NCI-H2171 treated with DMSO at 0.1 percent for 48 hours (cell line): ENCODE results near the gene SZT2.
"Not testable (repeated sequence)": the region's sequence is repeated elsewhere in the genome, so short reads cannot be mapped to it uniquely, and the experiment has no call there.

Experiments
- DNase-seq: peaks from one replicate; lab custom pipeline; 2025; lab: John Stamatoyannopoulos, UW

Gene SZT2

DNA sequence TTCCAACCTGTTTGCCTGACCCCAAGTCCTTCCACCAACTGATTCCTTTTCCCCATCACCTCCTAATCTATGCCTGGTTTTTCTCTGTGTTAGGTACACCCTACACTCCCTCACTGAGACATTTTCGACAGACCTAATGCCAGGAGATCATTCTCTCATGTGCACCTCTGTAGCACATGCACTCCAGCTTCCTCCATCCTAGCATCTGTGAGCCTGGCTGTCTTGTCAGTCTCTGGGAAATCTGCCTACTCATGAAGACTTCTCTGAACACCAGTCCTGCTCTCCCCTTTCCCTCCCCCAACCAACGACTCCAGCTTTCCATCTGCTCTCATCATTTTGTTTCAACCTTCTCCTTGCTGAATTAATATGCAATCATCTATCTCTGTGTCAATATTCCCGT lies 1.1 kb upstream of the SZT2 start:
- DNase-seq, result no peak

DNA sequence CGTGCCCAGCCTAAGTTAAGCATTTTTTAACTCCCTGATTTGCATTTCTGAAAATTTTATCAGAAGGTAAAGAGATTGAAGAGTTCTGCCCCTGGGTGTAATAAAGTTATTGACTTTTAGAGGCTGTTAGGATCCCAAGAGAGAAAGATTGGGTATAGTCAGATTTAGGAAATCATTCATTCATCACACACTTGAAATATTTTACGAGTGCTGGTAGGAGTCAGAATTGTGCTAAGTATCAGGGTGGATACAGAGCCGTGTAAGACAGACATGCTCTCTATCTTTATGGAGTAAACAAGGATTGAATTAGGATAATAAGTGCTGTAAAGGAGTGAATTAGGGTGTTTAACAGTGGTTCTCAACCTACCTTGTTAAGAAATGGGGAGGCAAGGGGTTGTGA lies 3.0 kb downstream of the SZT2 start:
- no peak for DNase-seq

DNA sequence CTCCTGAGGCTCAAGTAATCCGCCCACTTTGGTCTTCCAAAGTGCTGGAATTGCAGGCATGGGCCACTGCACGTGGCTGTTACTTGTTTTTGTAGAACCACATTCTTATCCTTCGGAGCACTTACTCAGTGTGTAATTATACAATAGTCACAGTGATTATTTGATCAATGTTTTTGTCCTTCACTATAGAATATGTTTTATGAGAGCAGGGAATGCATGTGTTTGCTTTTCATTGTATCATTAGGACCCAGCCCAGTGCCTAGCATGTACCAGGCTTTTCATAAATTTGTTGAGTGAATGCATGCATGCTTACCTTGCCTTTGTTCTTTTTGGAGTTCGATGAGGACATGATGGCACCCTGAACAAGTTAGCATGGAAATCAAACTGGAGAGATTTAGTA lies 5.8 kb downstream of the SZT2 start:
- DNase-seq, result no peak

DNA sequence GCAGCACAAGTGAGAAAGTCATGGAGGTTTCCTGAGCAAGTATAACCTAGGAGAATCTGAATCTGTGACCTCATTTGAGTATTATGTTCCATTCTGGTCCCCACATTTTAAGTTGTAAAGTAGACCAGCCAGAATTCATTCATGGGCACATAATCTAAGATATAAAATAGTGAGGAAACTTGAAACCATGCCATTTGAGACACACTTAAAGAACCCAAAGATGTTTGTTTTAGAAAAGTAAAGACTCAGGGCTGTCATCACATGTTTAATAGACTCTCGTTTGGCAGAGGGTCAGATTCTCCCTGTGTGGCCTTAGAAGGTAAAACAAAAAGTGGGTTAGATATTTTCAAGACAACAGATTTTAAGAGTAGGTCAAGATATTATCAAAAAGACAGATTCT lies 6.4 kb downstream of the SZT2 start:
- peak; percentile 7 for DNase-seq

DNA sequence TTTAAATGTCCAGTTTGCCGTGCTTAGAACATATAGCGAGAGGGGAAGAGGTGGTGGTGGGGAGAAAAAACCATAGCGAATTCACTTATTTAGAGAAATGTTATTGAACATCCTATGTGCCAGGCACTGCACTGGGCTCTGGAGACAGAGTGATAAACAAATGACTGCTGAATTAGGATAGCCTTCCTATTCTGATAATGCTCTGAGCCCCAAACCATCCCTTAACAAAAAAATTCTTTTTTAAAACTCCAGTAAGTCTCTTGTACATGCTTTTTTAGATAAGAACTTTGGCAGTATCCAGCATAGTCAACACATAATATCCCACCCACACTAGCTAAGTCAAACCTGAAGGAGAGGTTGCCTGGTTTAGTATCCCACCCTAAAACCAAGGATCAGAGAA lies 8.5 kb downstream of the SZT2 start:
- no peak for DNase-seq

DNA sequence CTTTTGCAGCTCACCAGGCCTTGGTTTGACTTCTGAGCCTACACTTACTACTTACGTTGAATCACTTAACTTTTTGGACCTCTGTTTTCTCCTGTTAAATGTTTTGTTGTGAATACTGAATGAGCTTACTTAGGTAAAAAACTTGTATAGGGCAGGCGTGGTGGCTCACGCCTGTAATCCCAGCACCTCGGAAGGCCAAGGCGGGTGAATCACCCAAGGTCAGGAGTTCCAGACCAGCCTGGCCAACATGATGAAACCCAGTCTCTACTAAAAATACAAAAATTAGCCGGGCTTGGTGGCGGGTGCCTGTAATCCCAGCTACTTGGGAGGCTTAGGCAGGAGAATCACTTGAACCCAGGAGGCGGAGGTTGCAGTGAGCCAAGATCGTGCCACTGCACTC lies 10.7 kb downstream of the SZT2 start:
- not testable (repeated sequence) for DNase-seq

DNA sequence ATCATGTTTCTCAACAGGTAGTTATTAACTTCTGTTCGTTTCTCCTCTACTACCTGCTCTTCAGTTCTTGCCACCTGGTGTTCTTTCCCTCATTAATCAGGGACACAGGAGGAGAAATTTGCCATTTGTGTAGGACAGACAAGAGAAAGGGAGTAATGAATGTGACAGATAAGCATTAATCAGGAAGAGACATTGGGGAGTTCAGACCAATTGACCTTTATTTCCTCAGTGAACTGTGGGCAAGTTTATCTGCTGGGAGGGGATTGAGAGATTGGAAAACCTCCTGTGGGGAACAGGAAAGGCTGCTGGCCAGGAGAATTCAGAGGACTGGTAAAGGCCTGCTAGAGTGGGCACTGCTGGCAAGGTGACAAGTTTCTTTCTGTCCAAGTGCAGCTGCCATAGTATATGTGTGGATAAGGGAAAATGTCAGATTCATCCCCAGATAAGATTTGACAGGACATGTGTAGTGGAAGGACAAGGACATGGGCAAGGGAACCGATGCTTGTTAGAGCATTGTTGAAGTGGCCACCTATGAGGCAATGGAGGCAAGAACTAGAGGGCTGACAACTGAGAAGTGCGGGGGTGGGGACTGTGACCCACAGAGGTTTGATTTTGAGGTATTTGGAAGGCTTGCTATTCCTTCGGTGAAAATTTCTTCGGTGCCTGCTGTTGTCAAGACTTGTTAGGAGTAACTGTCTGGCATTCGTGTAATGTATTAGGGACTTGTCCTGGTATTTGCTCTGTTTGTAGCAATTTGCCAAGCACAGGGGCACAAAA lies 12.6 kb downstream of the SZT2 start:
- no peak for DNase-seq

DNA sequence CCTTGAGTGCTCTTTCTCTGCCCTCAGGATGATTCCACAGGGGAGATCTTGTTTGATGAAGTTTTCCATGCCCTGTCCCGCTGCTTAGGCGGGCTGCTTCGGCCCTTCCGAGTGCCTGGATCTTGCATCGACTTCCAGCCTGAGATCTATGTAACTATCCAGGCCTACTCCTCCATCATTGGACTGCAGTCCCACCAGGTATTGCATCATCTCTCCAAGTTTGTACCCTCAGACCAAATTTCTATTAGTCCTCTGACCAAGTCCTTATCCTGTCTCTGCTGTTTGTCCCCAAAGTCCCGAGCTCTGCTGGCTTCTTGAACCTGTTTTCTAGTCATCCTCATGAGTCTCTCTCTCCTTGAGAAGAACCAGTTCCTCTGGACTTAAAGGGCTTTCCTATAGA lies 14.7 kb downstream of the SZT2 start:
- DNase-seq, result no peak

DNA sequence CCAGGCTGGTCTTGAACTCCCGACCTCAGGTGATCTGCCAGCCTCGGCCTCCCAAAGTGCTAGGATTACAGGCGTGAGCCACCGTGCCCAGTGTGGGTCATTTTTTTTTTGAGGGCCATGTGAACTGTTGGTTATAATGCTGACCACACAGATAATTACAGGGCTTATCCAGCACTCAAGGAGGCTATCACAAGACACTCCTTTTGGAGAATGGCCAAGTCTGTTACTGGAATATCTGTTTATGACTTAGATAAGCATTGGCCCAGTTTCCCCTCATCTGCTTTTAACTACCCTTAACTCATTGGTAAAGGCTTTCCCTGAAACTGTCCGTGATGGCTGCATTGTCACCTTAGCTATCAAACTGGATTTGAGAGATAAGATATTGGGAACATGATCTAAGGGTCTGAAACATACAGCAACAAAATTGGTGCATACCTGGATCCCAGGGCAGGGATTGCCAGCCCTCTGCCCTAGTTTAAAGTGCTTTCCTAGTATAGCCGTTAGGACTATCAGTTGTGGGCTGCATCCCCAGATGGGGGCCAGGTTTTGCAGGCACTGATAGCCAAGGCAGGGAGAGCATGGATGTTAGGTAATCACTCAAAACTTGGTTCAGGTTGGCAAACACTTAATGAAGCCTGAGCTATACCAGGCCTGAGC lies 15.6 kb downstream of the SZT2 start:
- DNase-seq, result no peak

DNA sequence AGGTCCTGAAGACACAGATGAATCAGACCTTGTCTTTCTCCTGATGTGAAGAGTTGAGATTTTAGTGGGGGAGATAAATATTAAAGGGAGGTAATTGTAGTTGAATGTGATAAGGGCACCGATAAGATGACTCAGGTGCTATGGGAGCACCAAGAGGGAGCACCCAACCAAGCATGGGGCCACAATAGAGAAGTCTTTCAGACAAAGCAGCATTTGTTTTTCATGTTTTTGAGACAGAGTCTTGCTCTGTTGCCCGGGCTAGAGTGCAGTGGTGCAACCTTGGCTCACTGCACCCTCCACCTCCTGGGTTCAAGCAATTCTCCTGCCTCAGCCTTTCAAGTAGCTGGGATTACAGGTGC lies 16.2 kb downstream of the SZT2 start:
- DNase-seq, result no peak

DNA sequence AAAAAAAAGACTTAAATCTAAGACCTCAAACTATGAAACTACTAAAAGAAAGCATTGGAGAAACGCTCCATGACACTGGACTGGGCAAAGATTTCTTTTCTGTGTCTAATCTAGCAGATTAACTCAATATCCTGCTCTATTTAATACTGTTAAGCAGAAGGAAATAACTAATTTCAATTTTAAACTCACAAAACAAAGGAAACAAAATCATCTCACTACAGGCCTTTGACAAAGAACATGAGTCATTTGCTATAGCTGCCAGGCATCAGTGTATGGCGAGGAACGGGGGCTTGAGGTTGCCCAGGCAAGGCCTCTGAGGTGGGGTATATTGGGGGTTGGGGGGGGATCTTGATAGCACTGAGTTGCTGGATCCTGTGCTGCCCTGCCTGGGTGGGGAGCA lies 20.9 kb downstream of the SZT2 start:
- no peak for DNase-seq

DNA sequence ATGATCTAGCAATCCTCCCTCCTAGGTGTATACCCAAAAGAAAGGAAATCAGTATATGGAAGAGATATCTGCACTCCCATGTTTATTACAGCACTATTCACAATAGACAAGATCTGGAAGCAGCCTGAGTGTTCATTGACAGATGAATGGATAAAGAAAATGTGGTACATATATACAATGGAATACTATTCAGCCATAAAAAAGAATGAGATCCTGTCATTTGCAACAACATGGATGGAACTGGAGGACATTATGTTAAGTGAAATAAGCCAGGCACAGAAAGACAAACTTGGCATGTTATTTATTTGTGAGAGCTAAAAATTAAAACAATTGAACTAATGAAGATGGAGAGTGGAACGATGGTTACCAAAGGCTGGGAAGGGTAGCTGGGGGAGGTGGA lies 23.7 kb downstream of the SZT2 start:
- not testable (repeated sequence) for DNase-seq

DNA sequence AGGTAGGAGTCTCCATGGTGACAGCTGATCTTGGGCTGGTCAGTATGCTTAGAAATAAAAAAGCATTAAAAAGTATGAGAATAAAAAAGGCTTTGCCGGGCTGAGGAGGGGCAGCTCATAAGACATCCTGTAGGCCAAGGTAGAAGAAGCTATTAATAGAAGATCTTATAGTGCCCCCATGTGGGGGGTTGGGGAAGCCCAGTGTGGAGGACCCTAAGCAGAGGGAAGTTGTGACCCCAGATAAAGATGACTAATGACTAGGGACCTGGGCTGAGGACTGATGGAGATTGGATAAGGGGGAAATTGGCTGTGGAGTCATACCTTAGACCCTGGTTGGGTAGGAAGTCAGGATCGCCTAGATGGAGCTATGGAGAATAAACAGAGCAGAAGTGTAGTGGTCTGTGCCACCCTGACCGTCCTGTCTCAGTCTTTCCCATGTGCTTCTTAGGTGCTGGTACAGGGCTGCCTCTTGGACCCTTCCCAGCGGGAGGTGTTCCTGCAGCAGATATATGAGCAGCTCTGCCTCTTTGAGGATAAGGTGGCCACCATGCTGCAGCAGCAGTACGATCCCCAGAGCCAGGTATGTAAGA lies 25.0 kb downstream of the SZT2 start:
- DNase-seq, result peak; percentile 55

DNA sequence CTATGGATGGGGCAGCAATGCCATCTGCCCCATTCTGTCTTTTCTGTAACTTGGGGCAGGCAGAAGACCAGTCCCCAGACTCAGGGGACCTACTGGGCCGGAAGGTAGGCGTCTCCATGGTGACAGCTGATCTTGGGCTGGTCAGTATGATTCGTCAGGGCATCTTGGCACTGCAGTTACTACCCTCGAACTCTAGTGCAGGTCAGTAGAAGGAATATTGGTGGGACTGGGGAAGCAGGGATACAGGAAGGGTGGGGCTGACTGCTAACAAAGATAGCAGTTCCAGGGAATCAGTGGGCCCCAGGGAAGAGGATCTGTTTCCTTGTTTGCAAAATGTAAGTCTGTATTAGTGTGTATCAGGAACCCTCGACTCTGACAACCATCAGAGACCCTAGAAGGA lies 26.2 kb downstream of the SZT2 start:
- no peak for DNase-seq

DNA sequence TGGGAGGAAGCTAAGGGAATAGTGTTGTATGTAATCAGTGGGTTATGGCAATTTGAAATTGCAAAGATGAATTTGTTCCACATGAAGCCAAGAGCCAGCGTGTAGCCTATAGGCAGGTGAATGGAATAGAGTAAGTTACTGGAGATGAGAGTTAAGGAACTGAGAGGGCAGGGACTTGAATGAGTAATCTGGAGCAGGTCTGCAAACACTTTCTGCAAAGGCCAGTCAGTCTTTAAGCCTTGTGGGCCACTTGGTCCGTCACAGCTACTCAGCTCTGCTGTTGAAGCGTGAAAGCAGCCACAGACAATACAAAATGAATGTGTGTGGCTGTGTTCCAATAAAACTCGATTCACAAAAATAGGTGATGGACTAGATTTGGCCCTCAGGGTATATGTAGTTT lies 29.2 kb downstream of the SZT2 start:
- no peak for DNase-seq

DNA sequence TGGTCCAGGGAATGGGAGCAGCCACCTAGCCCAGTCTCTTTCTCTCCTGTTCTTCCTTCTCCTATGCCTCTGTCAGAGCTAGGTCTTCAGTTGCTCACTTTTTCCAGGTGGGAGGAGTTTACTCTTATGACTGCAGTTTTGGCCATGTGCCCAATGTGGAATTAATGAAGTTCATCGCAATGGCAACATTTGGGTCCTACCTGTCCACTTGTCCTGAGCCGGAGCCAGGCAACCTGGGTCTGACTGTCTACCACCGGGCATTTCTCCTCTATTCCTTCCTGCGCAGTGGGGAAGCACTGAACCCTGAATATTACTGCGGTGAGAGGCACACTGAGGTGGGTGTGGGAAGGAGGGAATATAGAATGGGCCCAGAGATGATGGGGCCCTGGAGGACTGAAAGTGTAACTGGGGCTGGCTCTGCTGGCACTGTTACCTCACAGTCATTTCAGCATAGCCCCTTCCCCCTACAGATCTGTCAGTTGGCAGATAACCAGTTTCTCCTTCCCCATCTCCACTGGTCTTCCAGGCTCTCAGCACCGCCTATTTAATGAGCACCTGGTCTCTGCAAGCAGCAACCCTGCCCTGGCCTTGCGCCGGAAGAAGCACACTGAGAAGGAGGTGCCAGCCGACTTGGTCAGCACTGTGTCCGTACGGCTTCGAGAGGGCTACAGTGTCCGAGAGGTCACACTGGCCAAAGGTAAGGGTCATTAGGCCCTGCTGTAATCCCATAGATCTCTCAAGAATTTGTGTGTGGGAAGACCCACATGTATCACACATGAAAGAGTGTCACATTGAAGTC lies 30.1 kb downstream of the SZT2 start:
- no peak for DNase-seq

DNA sequence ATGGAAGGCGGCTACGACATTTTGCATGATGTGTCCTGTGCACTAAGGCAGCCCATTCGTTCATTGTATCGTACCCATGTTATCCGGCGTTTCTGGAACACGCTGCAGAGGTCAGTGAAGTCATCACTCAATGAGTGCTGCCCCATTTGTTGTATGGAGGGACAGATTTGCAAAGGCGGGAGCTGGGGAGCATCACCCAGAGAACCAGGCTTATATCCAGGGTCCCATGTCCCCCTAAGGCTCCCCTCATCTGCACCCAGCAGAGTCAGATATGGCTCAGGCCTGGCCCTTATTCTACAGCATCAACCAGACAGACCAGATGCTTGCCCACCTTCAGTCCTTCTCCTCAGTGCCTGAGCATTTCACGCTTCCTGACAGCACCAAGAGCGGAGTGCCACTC lies 31.2 kb downstream of the SZT2 start:
- no peak for DNase-seq

DNA sequence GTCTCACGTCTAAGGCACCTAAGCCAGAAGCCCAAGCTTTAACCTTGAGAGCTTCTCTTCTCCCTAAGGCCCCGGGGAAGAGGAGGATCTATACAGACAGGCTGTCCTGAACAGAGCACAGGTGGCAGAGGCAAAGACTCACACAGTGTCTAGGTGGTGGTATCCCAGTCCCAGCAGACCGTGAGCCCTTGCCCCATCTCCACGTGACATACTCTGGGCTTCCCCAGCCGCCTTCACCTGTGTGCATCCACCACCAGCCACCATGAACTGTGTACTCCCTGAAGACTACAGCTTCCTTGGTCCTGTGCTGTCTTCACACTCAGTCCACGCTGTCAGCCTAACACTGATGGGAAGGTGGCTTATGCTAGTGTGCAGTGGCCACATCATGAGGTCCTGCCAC lies 31.7 kb downstream of the SZT2 start:
- DNase-seq, result no peak

DNA sequence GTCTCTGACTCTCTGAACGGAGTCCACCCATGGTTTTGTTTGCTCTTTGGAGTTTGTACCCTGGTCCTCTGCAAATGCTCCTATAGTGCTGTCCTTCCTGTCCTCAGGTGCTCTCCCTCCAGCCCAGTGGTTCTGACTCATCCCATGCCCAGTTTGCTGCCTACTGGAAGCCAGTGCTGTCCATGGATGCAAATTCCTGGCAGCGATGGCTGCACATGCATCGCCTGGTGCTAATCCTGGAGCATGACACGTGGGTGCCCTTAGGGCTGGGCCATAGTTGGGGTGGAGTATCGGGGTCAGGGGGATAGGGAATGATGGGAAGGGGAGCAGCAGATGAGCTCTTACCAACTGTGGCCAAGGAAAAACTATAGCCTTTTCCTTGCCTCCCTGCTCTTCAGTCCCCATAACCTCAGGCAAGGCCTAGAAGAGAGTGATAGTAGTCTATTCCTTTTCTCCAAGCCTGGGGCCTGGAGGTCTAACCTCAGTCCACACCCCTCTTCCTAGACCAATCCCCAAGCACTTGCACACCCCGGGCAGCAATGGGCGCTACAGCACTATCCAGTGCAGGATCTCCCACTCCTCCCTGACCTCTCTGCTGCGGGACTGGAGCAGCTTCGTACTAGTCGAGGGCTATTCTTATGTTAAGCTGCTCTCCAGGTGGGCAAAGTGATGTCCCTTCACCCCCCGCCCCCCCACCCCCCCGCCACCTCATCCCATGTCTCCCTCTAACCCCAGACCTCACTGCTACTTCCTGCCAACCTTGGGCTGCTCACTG lies 32.5 kb downstream of the SZT2 start:
- DNase-seq, result no peak

DNA sequence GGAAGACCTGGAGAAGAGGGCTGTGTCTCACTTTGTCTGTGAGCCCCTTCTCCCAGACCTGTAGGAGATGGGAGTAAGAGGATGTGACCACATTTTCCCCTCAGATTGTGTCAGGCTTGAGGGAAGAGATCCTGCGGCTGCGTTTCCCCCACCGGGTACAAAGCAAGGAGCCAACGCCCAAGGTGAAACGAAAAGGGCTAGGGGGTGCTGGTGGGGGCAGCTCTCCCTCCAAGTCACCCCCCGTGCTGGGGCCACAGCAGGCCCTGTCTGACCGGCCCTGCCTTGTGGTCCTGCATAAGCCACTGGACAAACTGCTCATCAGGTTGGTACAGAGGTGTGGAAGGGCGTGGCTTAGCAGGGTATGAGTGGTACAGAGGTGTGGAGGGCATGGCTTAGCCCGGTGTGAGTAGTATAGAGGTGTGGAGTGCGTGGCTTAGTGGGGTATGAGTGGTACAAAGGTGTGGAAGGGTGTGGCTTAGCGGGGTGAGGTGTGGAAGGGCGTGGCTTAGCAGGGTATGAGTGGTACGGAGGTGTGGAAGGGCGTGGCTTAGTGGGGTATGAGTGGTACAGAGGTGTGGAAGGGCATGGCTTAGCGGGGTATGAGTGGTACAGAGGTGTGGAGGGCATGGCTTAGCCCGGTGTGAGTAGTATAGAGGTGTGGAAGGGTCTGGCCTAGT lies 33.4 kb downstream of the SZT2 start:
- DNase-seq, result no peak
